Loucy (cell line): ENCODE results near the gene ZNF135.

ENCODE experiments used
- EZH2phosphoT487 ChIP-seq: fragments of 200-600 bp; IDR thresholded peaks from 2 replicates; pipeline ENCODE4 v1.6.1; 2018; ENCODE audit warnings: antibody characterized with exemption, mild to moderate bottlenecking, moderate library complexity, borderline replicate concordance
- TF ChIP-seq, protein P1 (sequence below): fragments of 200-600 bp; sonication (generic); conservative IDR thresholded peaks from 2 replicates; pipeline ENCODE4 v1.5.1; 2014; ENCODE audit warnings: mild to moderate bottlenecking, antibody characterized with exemption, low read length

DNA sequence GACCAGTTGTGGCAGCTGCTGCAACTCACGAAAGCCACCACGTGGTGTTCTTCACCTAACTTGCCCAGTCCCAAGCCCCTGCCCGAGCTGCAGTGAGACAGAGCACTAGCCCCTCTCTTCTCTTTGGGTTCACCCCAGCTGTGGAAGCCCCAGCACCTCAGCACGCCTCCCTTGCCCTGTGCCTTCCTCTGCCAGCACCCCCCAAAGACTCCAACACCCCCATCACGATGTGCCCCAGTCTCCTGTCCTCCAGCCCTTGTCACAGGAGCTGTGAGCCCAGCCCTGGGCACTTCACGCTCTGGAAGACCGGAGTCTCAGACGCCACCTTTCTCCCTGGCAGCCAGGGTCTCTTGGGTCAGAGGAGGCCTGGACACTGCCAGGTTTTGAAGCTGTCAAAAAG is 2.2 kb upstream of the ZNF135 start:
- TF ChIP-seq, protein P1, sequence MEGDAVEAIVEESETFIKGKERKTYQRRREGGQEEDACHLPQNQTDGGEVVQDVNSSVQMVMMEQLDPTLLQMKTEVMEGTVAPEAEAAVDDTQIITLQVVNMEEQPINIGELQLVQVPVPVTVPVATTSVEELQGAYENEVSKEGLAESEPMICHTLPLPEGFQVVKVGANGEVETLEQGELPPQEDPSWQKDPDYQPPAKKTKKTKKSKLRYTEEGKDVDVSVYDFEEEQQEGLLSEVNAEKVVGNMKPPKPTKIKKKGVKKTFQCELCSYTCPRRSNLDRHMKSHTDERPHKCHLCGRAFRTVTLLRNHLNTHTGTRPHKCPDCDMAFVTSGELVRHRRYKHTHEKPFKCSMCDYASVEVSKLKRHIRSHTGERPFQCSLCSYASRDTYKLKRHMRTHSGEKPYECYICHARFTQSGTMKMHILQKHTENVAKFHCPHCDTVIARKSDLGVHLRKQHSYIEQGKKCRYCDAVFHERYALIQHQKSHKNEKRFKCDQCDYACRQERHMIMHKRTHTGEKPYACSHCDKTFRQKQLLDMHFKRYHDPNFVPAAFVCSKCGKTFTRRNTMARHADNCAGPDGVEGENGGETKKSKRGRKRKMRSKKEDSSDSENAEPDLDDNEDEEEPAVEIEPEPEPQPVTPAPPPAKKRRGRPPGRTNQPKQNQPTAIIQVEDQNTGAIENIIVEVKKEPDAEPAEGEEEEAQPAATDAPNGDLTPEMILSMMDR, result no peak
- no peak for TF ChIP-seq EZH2phosphoT487
